Cardiac muscle cell (in vitro differentiated cells and primary cell): Measurements from ENCODE around the gene BAIAP2. TPM values are rescaled to one million over a fixed set of nuclear protein-coding genes. Genes with fewer than 3 reads are reported as not detected.

Experiments used
- DNase-seq, 2 donors: peaks; one replicate each; pipeline versions ENCODE4 v3.0.0 to v3.0.0-alpha.2; 2010 to 2017; ENCODE audit warnings: low read depth in 1 of 2, low spot score in 1 of 2
- H3K27ac ChIP-seq: fragments of 200-600 bp; sonication (generic); 2 replicates; pipeline ENCODE4 v1.5.1; 2016
- H3K27me3 ChIP-seq: fragments of 200-600 bp; sonication (generic); 2 replicates; pipeline ENCODE4 v1.6.0; 2016; ENCODE audit warnings: control low read depth
- H3K36me3 ChIP-seq: fragments of 200-600 bp; sonication (generic); 2 replicates; pipeline ENCODE4 v1.5.1; 2016; ENCODE audit warnings: control low read depth
- H3K4me1 ChIP-seq: fragments of 200-600 bp; sonication (generic); 2 replicates; pipeline ENCODE4 v1.8.1; 2017; ENCODE audit warnings: low read depth, mild to moderate bottlenecking, mixed run types
- H3K4me3 ChIP-seq: fragments of 200-600 bp; sonication (generic); 2 replicates; pipeline ENCODE4 v1.5.1; 2016; ENCODE audit warnings: mild to moderate bottlenecking
- H3K9me3 ChIP-seq: fragments of 200-600 bp; sonication (generic); 2 replicates; pipeline ENCODE4 v1.5.1; 2017; ENCODE audit warnings: low read depth, mild to moderate bottlenecking, control low read depth
- CTCF ChIP-seq: IDR thresholded peaks from 2 replicates; pipeline ENCODE4 v1.5.1; 2012; ENCODE audit warnings: low read depth, mild to moderate bottlenecking, low read length
- polyA plus RNA-seq: library from polyadenylated mRNA; unstranded; fragments of >200 nt; fragmentation: Nextera tagmentation; extraction: Ambion mirVana; gene quantifications from 2 replicates; pipeline ENCODE4 v1.2.1, GENCODE V29; 2016
- total RNA-seq: library from RNA; depleted of rRNA; stranded (reverse); fragments of >200 nt; gene quantifications from 2 replicates; pipeline ENCODE4 v1.2.3, GENCODE V29; 2016

Gene BAIAP2
- total and polyA plus RNA-seq, 2 experiments from 2014 or later: 22.5 to 24.9 TPM

- Histone ChIP-seq H3K9me3 (no peaks in the 10 kb centered on the region), H3K4me1 (peaks cover 4% of the 10 kb centered on the region), H3K27me3 (no peaks in the 10 kb centered on the region), H3K27ac (no peak overlapping the region), H3K4me3 (peak overlapping the region; percentile 100), H3K36me3 (peaks cover 7% of the 10 kb centered on the region)
- no peak for TF ChIP-seq CTCF
- no peak for DNase-seq
Measured at GRCh38 chr17:80990921-80991644, 43.9 kb upstream of the BAIAP2 start.

GRCh38 chr17:80991645-80992076, 43.3 kb upstream of the BAIAP2 start, which contains the start of gene CHMP6:
Gene CHMP6 (plus strand): TSS chr17:80991841. CDS start chr17:80991919, 78 bp downstream.
- Histone ChIP-seq H3K27me3 (no peaks in the 10 kb centered on the region), H3K4me1 (peaks cover 4% of the 10 kb centered on the region), H3K9me3 (no peaks in the 10 kb centered on the region), H3K27ac (no peak within 1 kb of the TSS), H3K36me3 (peaks cover 12% of the 10 kb centered on the region), H3K4me3 (peak within 1 kb of the TSS; percentile 100)
- peak; percentile 84 to 89 for DNase-seq
- TF ChIP-seq CTCF: no peak

- TF ChIP-seq CTCF: no peak
- peaks cover 4% of the 10 kb centered on the region for H3K4me1 ChIP-seq
- H3K27ac ChIP-seq: no peak overlapping the region
- peak in 1 of 2 donors; percentile 52 for DNase-seq
- H3K27me3 ChIP-seq: no peaks in the 10 kb centered on the region
- H3K4me3 ChIP-seq: peak overlapping the region; percentile 100
- H3K9me3 ChIP-seq: no peaks in the 10 kb centered on the region
- H3K36me3 ChIP-seq: peaks cover 15% of the 10 kb centered on the region
Measured at GRCh38 chr17:80992077-80992947, 42.6 kb upstream of the BAIAP2 start.

GRCh38 chr17:80992948-80993624, 41.9 kb upstream of the BAIAP2 start:
- no peaks in the 10 kb centered on the region for H3K9me3 ChIP-seq
- peaks cover 20% of the 10 kb centered on the region for H3K36me3 ChIP-seq
- no peaks in the 10 kb centered on the region for H3K27me3 ChIP-seq
- no peak overlapping the region for H3K27ac ChIP-seq
- no peak for TF ChIP-seq CTCF
- H3K4me3 ChIP-seq: peak overlapping the region; percentile 100
- DNase-seq: no peak
- peaks cover 4% of the 10 kb centered on the region for H3K4me1 ChIP-seq

- Histone ChIP-seq H3K9me3 (no peaks in the 10 kb centered on the region), H3K27ac (no peak overlapping the region), H3K27me3 (no peaks in the 10 kb centered on the region), H3K4me1 (peaks cover 4% of the 10 kb centered on the region), H3K4me3 (no peak overlapping the region), H3K36me3 (peaks cover 26% of the 10 kb centered on the region)
- DNase-seq: no peak
- TF ChIP-seq CTCF: no peak
Measured at GRCh38 chr17:80995131-80995530, 39.8 kb upstream of the BAIAP2 start.
